GM19239 (cell line): ENCODE results near the gene NFAT5.
"Not testable (repeated sequence)": the region's sequence is repeated elsewhere in the genome, so short reads cannot be mapped to it uniquely, and the experiment has no call there.

Experiments used
- DNase-seq: peaks from one replicate; pipeline ENCODE4 v3.0.0; 2011; ENCODE audit warnings: low spot score; ENCODE audit not compliant: insufficient read length
- FAIRE-seq: peaks from 2 replicates; lab custom pipeline; 2011; peaks lifted over from hg19 to GRCh38; lab: Jason Lieb, UNC

Gene NFAT5

GRCh38 chr16:69544088-69544487 lies 21.7 kb upstream of the NFAT5 start:
- FAIRE-seq: no peak
- no peak for DNase-seq

- not testable (repeated sequence) for DNase-seq, FAIRE-seq
These were observed 19.1 kb upstream of the NFAT5 start for GRCh38 chr16:69546663-69547062.

- no peak for FAIRE-seq
- no peak for DNase-seq
These were observed 12.4 kb upstream of the NFAT5 start for GRCh38 chr16:69553332-69553731.

GRCh38 chr16:69554495-69554894 lies 11.3 kb upstream of the NFAT5 start:
- FAIRE-seq (no peak), DNase-seq (no peak)

GRCh38 chr16:69555437-69555836 lies 10.3 kb upstream of the NFAT5 start:
- no peak for FAIRE-seq
- no peak for DNase-seq

GRCh38 chr16:69555867-69556266 lies 9.9 kb upstream of the NFAT5 start:
- DNase-seq (no peak), FAIRE-seq (peak; percentile 49)

- no peak for FAIRE-seq
- no peak for DNase-seq
These were observed 6.6 kb upstream of the NFAT5 start for GRCh38 chr16:69559164-69559563.

- DNase-seq, FAIRE-seq: not testable (repeated sequence)
These were observed 4.4 kb upstream of the NFAT5 start for GRCh38 chr16:69561367-69561766.

GRCh38 chr16:69561901-69562300 lies 3.9 kb upstream of the NFAT5 start:
- no peak for DNase-seq

GRCh38 chr16:69562813-69563212 lies 3.0 kb upstream of the NFAT5 start:
- DNase-seq: no peak
- peak; percentile 21 for FAIRE-seq

More at GRCh38 chr16:69561901-69562300, 3.9 kb upstream of the NFAT5 start:
- FAIRE-seq: no peak

GRCh38 chr16:69563605-69564580 lies 1.9 kb upstream of the NFAT5 start:
- FAIRE-seq (peak; percentile 93), DNase-seq (peak; percentile 36)

- FAIRE-seq: no peak
- no peak for DNase-seq
These were observed 708 bp upstream of the NFAT5 start for GRCh38 chr16:69564845-69565670.

GRCh38 chr16:69566240-69566980 lies 644 bp downstream of the NFAT5 start:
- FAIRE-seq (no peak), DNase-seq (no peak)

GRCh38 chr16:69566981-69567680 lies 1.4 kb downstream of the NFAT5 start:
- peak; percentile 56 for FAIRE-seq
- DNase-seq: no peak

- peak; percentile 28 for FAIRE-seq
- no peak for DNase-seq
These were observed 2.9 kb downstream of the NFAT5 start for GRCh38 chr16:69568676-69569075.

- DNase-seq, FAIRE-seq: not testable (repeated sequence)
These were observed 13.0 kb downstream of the NFAT5 start for GRCh38 chr16:69578771-69579170.

GRCh38 chr16:69579783-69580481 lies 14.2 kb downstream of the NFAT5 start:
- DNase-seq (no peak), FAIRE-seq (no peak)

GRCh38 chr16:69581297-69581696 lies 15.5 kb downstream of the NFAT5 start:
- FAIRE-seq (peak; percentile 73), DNase-seq (no peak)

GRCh38 chr16:69584493-69584892 lies 18.7 kb downstream of the NFAT5 start:
- not testable (repeated sequence) for FAIRE-seq, DNase-seq
